Raji (cell line): Measurements from ENCODE around the gene DAB2IP.

Source experiments
- POLR2A ChIP-seq: IDR thresholded peaks from 2 replicates; pipeline ENCODE4 v1.6.1; 2011; ENCODE audit warnings: low read depth, low read length, control low read depth; ENCODE audit not compliant: insufficient read depth

Gene DAB2IP

DNA sequence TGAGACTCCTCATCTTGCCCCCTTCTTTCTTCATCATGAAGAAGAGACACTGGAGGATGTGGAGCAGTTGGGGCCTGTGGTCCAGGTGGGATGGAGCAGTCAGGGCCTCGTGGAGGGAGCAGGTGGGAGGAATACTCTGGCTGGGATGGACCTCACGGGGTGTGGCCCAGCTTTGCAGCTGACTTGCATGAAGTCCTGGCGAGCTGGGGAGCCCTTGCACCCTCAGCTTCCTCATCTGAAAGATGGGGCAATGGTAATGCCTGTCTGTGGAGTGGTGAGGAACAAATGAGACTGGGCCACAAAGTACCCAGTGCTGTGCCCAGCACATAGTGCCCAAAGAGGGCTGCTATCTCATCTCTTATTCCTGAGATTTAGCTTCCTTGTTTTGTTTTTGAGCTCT lies 91.5 kb downstream of the DAB2IP start:
- TF ChIP-seq POLR2A = no peak

DNA sequence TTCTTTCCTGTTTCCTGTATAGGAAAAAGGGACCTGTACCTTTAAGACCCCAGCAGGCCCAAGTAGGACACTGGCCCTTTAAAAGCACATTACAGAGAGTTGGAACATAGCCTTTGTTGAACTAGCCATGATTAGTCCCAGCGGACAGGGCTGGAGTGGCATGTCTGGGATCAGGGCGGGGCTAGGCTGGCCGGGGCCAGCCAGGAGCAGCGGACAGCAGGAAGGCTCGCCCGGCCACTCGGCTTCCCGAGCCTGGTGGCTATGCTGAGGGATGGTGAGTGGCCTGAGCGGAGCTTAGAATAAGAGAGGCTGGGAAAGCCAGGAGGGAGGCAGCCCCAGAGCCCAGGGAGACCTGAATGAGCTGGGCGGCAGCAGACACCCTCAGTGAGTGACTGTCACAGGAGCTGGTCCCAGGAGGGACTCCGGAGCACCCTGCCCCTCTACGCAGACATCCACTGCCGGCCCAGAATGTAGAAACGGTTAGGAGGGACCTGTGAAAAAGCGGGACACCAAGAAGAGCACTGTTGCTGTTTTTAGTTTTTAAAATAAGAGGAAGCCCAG lies 92.1 kb downstream of the DAB2IP start:
- no peak for TF ChIP-seq POLR2A

DNA sequence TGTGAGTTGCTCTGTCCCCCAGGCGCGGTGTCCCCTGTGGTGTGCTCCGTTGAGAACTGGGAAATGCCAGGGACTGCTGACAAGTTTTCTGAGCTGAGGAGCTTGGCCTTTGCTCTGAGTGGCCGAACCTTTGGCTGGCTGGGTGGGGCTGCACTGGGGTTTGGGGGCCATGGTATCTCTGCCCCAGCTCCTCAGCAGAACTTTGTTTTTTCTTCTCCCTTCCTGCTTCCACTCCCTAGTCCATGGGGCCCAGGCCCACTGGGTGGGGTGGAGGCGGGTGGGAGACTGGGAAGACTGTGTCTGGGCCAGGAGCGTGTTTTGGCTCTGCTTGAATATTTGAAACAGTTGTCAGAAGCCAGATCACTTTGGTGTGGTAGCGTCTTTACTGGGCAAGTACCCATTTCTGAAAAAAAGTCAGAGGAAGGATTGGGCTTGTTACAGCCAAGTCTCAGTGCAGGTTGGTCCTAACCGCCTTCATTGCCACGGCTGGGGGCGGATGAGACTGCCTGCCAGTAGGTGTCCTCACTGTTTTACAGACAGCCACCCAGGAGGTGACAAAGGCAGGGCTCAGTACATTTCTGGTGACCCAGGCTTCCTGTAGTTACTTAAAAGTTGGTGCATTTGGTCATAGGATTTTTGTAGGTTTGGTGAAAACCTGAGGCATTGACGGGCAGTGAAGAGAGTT lies 92.7 kb downstream of the DAB2IP start:
- no peak for TF ChIP-seq POLR2A

DNA sequence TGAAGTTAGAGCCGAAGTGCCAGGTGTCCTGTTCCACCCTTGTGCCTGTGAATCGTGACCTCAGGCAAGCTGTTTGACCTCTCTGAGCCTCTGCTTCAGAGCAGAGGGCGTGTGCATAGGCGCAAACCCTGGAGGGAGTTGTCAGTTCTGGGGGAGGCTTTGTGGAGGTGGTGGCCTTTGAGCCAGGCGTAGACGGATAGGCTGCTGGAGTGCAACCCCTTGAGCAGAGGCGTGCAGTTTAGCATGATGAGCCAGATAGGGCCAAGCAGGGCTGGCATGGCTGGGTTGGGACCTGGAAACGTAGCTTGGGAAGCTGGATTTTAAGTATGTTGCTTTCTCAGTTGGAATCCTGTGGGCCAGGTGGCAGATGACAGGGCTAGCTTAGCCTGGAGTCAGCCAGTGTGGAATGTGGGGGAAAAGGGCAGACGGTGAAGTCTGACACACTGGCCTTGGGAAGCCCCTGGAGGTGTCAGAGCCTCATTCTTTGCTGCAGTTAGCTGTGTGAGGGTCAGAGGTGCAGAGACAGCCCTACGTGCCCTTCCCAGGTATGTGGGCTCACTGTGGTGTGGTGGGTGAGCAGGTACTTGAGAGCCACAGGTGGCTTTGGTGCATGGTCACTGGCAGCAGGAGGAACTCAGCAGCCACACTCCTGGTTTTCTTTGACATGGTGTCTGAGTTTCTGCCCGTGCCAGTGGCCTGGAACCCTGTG lies 93.4 kb downstream of the DAB2IP start:
- no peak for TF ChIP-seq POLR2A

DNA sequence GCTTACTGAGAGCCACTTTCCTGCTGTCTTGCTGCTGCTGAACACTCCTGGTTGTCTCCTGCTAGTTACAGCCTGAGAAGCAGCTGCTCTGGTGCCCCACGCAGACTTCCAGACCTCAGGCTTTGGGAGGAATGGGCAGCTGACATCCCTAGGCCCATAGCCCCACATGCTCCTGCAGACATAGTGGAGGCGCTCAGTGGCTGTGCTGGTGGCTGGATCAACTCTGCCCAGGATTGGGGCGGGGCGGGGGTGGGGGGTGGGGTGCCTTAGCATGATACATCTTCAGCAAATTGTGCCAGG lies 93.9 kb downstream of the DAB2IP start:
- TF ChIP-seq POLR2A = no peak

DNA sequence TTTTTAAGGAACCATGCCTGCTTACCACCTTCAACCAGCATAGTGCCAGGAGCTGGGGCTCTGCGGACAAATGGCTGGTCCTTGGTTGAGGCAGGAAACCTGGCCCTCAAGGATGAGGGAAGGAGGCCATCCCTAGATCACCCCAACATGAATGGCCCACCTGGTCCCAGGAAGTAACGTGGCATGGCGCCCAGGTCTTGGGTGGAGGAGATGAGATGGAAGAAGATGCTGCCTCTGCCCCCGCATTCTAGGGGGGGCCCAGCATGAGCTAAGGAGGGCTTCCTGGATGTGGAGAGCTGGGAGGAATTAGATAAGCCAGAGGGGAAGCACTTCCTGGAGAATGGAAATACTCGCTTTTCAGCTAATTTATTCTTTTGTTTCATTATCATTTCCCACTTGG lies 95.0 kb downstream of the DAB2IP start:
- TF ChIP-seq POLR2A = no peak

DNA sequence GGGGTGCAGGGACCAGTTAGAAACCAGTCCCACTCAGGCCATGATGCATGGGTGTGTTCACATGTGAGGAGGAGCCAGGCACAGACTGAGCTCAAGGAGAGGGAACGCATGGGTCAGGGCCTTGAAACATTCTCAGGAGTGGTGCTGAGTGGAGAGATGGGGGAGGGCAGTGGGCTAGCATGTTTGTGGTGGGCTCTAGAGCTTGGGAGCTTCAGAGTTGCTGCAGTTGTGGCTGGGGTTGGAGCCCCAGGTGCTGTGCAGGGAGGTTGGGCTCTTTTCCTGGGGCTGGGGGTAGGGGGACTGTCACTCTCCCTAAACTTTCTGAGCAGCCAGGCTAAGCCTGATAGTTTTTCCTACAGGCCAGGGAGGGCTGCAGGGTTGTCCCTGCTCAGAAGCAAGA lies 95.4 kb downstream of the DAB2IP start:
- no peak for TF ChIP-seq POLR2A

DNA sequence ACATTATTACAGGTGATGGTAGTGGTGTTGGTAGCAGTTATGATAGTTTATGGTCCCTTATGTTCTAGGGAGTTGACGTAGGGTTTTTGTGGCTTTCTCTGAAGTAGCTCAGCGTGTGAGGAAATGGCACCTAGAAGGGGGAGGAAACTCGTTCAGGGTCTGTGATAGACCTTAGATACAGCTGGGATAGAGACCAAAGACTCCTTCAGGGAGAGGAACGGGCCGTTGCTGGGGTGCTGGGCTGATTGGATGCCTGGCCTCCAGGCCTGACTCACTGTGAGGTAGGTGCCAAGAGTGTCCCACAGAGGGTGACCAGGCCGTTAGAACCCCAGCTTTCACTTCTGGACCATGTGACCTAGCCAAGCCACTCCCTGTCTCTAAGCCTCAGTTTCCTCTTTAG lies 96.6 kb downstream of the DAB2IP start:
- no peak for TF ChIP-seq POLR2A

DNA sequence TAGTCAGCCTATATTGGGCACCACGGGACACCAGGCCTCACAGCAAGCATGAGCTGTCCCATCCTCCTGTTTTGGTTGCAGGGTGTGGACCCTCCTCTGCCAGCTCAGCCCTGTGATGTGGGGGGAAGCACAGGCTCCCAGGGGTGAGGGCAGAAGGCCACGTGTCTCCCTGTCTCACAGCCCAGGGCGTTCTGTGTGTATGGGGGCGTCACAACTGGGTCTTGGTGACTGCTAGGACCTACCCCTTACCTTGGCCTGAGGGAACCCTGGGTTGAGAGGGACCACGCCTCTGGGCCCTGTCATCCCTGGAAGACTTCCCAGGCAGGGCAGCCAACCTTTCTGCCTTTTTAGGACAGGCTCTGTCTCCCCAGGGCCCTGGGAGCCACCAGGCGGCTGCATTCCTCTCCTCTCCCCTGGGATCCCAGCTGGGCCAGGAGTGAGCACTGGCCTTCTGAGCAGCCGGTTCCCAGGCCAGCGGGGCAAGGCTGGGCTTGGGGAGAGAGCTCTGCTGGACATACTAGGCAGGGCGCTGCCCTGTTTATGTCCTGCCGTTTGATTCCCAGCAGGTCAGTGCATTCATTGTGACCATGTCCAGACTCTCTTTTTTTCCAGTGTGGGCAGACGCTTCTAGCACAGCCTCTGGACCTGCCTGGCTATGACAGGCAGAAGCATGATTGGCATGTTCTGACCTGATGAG lies 97.4 kb downstream of the DAB2IP start:
- TF ChIP-seq POLR2A = no peak

DNA sequence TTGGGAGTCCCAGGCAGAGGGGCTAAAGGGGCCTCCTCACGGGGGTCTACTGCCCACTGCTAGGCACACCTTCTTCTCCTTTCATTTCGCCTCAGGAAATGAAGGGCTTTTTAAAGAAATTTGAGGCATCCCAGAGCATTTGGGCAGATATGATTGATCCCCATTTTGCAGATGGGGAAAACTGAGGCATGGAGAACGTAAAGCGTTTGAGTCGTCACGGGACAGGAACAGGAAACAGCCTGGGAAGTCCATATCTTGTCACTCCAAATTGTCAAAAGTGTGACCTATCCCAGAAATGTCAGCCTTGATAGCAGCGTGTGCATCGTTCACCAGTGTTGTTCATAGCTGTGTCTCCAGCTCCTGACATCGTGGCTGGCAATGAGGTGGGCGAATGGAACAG lies 98.2 kb downstream of the DAB2IP start:
- no peak for TF ChIP-seq POLR2A

DNA sequence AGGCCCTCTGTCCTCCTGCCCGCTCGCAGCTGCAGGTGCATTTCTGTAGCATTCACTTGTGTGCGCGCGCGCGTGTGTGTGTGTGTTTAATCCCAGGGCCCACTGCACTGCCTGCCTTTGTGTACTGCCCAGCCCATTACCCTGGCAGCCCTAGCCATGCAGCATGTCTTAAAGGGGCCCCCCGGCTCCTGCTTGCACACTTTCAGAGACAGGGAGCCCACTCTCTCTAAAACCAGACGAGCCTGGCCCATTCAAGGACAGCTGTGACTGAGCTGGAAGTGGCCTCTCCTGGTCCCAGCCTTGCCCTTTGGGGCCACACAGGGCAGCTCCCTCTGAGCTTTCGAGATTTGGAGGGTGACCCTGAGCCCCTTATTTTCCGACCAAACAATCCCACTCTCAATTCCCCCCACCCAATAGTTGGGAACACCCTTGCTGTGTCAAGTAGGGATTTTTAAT lies 98.9 kb downstream of the DAB2IP start:
- no peak for TF ChIP-seq POLR2A

DNA sequence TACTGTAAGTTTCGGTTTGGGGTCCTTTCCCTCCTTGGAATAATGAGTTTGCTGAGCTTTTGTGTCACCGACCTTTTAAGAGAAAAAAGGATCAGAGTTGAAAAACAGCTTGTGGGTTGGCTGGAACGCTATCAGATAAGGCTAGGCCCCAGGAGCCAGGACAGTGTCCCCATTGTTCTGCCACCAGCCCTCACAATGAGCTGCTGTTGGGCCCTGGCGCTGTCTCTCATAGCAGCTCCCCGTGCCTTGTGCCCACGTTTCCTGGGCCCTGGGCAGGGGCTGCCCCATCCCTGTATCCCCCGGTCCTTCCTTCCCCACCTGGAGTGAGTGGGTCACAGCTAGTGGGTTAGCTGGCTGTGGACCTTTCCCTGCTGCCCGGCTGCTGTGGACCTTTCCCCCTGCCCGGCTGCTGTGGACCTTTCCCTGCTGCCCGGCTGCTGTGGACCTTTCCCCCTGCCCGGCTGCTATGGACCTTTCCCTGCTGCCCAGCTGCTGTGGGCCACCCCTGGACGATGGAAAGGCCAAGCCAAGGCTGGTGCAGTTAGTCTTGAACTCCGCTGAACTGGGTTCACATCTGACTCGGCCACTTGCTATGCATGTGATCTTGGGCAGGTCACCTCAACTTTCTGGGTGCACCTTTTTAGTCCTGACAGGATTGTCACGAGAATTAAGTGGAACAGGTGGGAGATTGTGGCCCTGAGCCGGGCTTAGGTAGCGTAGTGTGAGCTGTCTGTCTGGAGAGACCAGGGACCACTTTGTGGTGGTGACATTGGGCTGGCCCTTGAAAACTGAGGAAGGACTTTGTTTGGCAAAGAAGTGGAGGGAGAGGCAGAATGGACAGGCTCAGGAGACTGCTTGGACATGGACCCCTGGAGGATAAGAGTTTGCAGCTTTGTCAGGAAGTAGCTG lies 99.5 kb downstream of the DAB2IP start:
- no peak for TF ChIP-seq POLR2A

DNA sequence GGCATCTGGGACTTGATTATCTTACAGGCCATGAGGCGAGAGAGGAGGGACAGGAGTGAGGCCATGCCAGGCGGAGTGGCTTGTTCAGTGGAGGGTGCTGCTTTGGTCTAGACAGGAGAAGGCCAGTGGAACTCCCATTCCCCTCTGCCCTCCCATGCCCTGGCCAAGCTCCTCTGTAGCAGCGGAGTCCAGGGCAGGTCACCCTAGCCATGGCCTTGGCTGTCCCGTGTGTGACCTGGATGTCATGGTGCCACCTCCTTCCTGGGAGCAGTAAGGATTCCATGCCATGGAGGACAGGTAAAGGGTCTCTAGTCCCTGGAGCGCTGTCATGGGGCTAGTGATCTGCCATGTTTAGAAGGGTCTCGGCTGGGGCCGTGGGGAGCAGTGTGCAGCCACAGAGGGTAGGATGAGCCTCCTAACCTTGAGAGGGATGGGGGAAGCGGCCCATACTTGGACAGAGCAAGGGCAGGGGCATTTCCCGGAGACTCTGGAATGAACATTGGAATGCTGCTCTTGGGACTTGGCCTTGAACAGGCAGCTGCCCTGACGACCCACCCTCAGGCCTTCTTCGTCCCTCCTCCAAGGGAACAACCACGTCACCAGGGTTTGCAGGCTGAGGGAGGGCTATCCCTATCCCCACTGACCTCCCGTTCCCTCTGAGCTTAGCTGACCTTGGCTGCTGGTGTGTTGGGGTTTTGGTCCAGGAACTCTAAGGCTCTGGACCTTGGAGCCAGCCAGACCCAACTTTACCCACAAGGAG lies 100.4 kb downstream of the DAB2IP start:
- TF ChIP-seq POLR2A = no peak

DNA sequence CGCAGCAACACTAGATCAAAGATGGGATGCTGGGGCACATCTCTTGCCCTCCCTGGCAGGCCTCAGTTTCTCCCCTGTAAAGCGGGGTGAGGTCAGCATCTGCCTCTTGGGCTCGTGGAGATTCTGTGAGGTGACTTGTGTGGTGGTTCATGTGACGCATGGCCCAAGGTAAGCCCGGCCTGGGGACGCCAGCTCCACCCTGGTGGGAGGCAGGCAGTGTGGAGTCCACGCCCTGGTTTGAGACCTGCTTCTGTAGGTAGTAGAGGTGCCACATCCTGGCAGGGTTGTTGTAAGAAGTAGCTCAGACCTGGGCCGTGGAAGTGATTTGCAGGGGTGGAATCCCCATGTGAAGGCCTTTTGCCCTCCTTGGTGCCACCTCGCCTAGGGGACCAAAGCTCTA lies 101.5 kb downstream of the DAB2IP start:
- TF ChIP-seq POLR2A = no peak
